ENCODE data around the gene LRRC66.

The LRRC66 gene

GRCh38 chr4:52014903-52015302, 5.3 kb downstream of the LRRC66 start:
- no peak for DNase-seq (ENCODE audit: low read depth in 2 of 2)

GRCh38 chr4:52012651-52013050, 7.5 kb downstream of the LRRC66 start:
- DNase-seq (ENCODE audit: low read depth in 2 of 2), result no peak

GRCh38 chr4:52010986-52011385, 9.2 kb downstream of the LRRC66 start:
- DNase-seq (ENCODE audit: low read depth in 2 of 2), result no peak

- DNase-seq (ENCODE audit: low read depth in 2 of 2), result no peak
Measured at GRCh38 chr4:52006887-52007286, 13.3 kb downstream of the LRRC66 start.

- no peak for DNase-seq (ENCODE audit: low read depth in 2 of 2)
Measured at GRCh38 chr4:52005604-52006273, 14.4 kb downstream of the LRRC66 start.

GRCh38 chr4:52004414-52004813, 15.7 kb downstream of the LRRC66 start:
- no peak for DNase-seq (ENCODE audit: low read depth in 2 of 2)

- DNase-seq (ENCODE audit: low read depth in 2 of 2), result no peak
Measured at GRCh38 chr4:52001616-52002015, 18.5 kb downstream of the LRRC66 start.

GRCh38 chr4:51999250-51999649, 20.9 kb downstream of the LRRC66 start:
- DNase-seq (ENCODE audit: low read depth in 2 of 2), result no peak

GRCh38 chr4:51998837-51999236, 21.3 kb downstream of the LRRC66 start:
- DNase-seq (ENCODE audit: low read depth in 2 of 2), result no peak

GRCh38 chr4:51997647-51998046, 22.5 kb downstream of the LRRC66 start:
- no peak for DNase-seq (ENCODE audit: low read depth in 2 of 2)

- DNase-seq (ENCODE audit: low read depth in 2 of 2), result no peak
Measured at GRCh38 chr4:51995647-51996220, 24.4 kb downstream of the LRRC66 start.

GRCh38 chr4:51965862-51966261, 54.3 kb downstream of the LRRC66 start:
- DNase-seq (ENCODE audit: low read depth in 2 of 2), result no peak

GRCh38 chr4:51963841-51964517, 56.2 kb downstream of the LRRC66 start:
- no peak for DNase-seq (ENCODE audit: low read depth in 2 of 2)

- DNase-seq (ENCODE audit: low read depth in 2 of 2), result no peak
Measured at GRCh38 chr4:51960486-51960885, 59.7 kb downstream of the LRRC66 start.

- no peak for DNase-seq (ENCODE audit: low read depth in 2 of 2)
Measured at GRCh38 chr4:51958199-51958968, 61.8 kb downstream of the LRRC66 start.
